RWPE2 (cell line): ENCODE measurements around the gene WDCP.
"Not testable (repeated sequence)": the region's sequence is repeated elsewhere in the genome, so short reads cannot be mapped to it uniquely, and the experiment has no call there.

Experiments
- ATAC-seq: fragments of 200-7000 bp; cut with Tn5 transposase; 3 replicates; pipeline ENCODE4 v1.9.1; 2021; ENCODE audit warnings: low read depth
- DNase-seq: peaks from one replicate; pipeline ENCODE4 v3.0.0-alpha.2; 2020; ENCODE audit warnings: low spot score
- H3K27ac ChIP-seq: fragments of 450-650 bp; 2 replicates; pipeline ENCODE4 v1.5.1; 2017; ENCODE audit warnings: mild to moderate bottlenecking; ENCODE audit not compliant: poor library complexity, severe bottlenecking
- H3K27me3 ChIP-seq: fragments of 250-450 bp; sonication (Bioruptor Pico); 2 replicates; pipeline ENCODE4 v1.5.1; 2021; ENCODE audit warnings: mild to moderate bottlenecking, moderate library complexity; ENCODE audit not compliant: insufficient read depth, poor library complexity, severe bottlenecking
- H3K36me3 ChIP-seq: fragments of 250-450 bp; sonication (Bioruptor Pico); 2 replicates; pipeline ENCODE4 v1.5.1; 2020; ENCODE audit warnings: low read depth, mild to moderate bottlenecking, moderate library complexity
- H3K4me1 ChIP-seq: fragments of 250-450 bp; sonication (Bioruptor Pico); 2 replicates; pipeline ENCODE4 v1.5.1; 2021; ENCODE audit warnings: mild to moderate bottlenecking, moderate library complexity; ENCODE audit not compliant: insufficient read depth, poor library complexity, severe bottlenecking
- H3K4me3 ChIP-seq: fragments of 250-450 bp; sonication (Bioruptor Pico); 2 replicates; pipeline ENCODE4 v1.5.1; 2021; ENCODE audit warnings: mild to moderate bottlenecking, moderate library complexity; ENCODE audit not compliant: severe bottlenecking
- H3K9me3 ChIP-seq: fragments of 250-450 bp; sonication (Bioruptor Pico); 2 replicates; pipeline ENCODE4 v1.5.1; 2021; ENCODE audit warnings: mild to moderate bottlenecking, moderate library complexity; ENCODE audit not compliant: severe bottlenecking
- CTCF ChIP-seq: fragments of 450-650 bp; IDR thresholded peaks from one replicate; pipeline ENCODE4 v1.5.1; 2017; ENCODE audit warnings: mild to moderate bottlenecking, moderate library complexity; ENCODE audit not compliant: poor library complexity, severe bottlenecking

The WDCP gene

DNA sequence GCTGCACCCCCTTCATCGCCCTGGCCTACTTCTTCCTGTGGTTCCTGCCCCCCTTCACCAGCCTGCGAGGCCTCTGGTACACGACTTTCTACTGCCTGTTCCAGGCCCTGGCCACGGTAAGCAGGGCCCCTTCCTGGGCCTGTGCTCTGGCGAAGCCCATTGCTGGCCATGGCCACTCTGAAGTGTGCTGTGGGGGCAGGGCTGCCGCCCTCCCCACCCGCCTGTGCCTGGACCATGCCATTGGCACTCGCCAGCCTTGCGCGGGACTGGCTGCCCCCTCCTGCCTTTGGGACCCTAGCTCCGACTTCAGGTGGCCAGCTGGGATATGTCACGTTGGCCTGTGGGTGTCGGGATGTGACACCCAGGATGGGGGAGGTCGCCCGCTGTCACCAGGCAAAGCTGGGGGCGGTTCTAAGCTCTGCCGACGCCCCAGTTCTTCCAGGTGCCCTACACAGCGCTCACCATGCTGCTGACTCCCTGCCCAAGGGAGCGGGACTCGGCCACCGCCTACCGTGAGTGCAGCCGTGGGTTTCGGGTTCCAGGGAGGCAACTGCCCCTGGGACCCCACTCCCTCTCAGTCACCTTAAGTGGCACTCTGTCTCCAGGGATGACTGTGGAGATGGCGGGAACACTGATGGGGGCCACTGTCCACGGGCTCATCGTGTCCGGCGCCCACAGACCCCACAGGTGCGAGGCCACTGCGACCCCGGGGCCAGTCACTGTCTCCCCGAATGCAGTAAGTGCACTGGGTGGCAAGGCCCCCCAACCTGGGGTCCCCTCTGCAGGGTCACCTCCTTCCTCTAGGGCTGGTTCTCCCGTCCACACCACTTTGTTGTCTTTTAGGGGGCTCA, 30.1 kb downstream of the WDCP start:
- Histone ChIP-seq H3K9me3 (no peaks in the 10 kb centered on the region), H3K27me3 (no peaks in the 10 kb centered on the region), H3K4me3 (no peak overlapping the region), H3K27ac (peak overlapping the region; percentile 93), H3K4me1 (peaks cover 22% of the 10 kb centered on the region), H3K36me3 (no peaks in the 10 kb centered on the region)
- ATAC-seq (no peak), DNase-seq (no peak)
- no peak for TF ChIP-seq CTCF

DNA sequence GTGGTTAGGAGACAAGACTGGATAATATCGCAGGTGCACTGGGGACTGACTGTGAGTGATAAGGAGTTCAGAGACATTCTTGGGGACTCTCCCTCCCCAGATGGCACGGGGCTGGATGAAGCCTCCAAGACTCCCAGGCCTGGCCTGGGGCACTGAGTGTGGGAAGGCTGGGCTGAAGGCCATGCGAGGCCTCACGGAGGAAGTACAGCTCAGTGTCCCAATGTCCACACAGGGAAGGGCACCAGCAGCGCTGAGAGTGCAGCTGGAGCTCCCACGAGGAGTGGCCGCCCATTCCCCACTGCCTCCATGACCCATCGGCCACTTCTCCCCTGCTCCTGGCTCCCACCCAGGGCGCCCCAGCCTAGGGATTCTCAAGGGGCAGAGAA, 30.8 kb downstream of the WDCP start:
- ATAC-seq: no peak
- no peaks in the 10 kb centered on the region for H3K36me3 ChIP-seq
- H3K27me3 ChIP-seq: no peaks in the 10 kb centered on the region
- no peak overlapping the region for H3K4me3 ChIP-seq
- H3K27ac ChIP-seq: peak overlapping the region; percentile 93
- peaks cover 22% of the 10 kb centered on the region for H3K4me1 ChIP-seq
- no peak for TF ChIP-seq CTCF
- DNase-seq: no peak
- H3K9me3 ChIP-seq: no peaks in the 10 kb centered on the region

DNA sequence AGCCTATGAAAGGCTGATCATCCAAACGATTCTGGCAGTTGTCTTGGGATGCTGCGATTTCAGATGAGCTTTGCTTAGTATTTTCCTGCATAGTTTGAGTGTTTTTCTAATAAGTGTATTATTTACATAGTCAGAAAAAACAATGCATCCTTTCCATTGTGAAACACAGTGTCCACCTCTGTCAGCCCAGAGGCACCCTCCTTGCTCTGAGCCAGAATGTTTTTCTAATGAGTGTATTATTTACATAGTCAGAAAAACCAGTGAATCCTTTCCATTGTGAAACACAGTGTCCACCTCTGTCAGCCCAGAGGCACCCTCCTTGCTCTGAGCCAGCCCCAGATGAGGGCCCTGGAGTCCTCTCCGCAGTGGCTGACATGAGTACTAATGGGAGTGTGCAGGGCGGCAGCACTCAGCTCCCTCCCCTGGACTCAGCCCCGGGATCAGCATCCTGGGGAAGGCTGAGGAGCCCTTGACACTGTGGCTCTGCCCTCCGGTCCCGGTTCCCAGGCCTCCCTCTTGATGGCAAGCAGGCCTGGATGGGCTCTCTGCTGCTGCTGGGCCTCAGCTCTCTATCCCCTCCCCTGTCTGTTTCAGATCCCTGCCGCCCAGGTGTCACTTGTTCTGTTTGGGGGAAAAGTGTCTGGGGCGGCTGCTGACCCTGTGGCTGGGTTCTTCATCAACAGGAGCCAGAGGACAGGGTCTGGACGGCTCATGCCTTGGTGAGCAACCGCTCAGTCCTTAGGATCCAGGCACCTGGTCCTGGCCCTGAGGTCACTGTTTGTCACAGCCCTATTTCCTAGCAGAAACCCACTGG, 31.4 kb downstream of the WDCP start:
- Histone ChIP-seq H3K27ac (peak overlapping the region; percentile 93), H3K9me3 (no peaks in the 10 kb centered on the region), H3K36me3 (no peaks in the 10 kb centered on the region), H3K4me3 (no peak overlapping the region), H3K4me1 (peaks cover 22% of the 10 kb centered on the region), H3K27me3 (no peaks in the 10 kb centered on the region)
- ATAC-seq: peak; percentile 96
- peak; percentile 78 for DNase-seq
- TF ChIP-seq CTCF: no peak

- H3K4me3 ChIP-seq, DNase-seq, H3K36me3 ChIP-seq, H3K27me3 ChIP-seq, ATAC-seq, H3K9me3 ChIP-seq: not testable (repeated sequence)
- Histone ChIP-seq H3K4me1 (peaks cover 22% of the 10 kb centered on the region), H3K27ac (peak overlapping the region; percentile 93)
Measured at GRCh38 chr2:24014902-24015301, 32.3 kb downstream of the WDCP start.

DNA sequence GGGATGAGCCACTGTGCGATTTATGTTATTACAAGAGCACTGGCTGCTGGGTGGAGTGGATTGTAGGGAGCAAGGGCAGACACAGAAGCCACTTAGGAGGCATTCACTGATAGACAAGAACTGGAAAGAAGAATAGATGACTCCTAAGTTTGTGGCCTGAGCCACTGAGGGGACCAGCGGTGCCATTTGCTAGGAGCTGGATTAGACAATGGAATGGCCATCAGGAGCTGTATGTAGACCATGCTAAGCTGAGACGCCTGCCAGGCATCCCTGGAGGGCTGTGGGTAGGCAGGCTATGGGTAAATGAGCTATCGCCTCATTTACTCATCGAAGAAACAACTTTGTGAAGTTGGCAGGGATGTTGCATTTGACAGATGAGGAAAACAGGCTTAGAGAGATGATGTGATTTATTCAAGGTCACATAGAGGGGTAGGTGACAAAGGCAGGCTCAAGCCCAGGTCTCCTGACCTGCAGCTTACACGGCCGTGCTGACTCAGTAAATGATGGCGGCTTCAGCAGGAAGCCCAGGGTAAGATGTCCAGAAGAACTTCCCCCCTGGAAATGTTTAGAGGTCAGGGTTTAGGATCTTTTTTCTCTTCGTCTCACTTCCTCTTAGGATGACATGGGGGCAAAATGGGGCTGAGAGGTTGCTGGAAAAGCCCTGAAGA, 34.5 kb downstream of the WDCP start:
- DNase-seq (no peak), ATAC-seq (no peak)
- Histone ChIP-seq H3K36me3 (no peaks in the 10 kb centered on the region), H3K9me3 (no peaks in the 10 kb centered on the region), H3K4me1 (peaks cover 22% of the 10 kb centered on the region), H3K27ac (no peak overlapping the region), H3K27me3 (no peaks in the 10 kb centered on the region), H3K4me3 (no peak overlapping the region)
- TF ChIP-seq CTCF: no peak
